CD4-positive, alpha-beta T cell (primary cell): ENCODE results near the gene COX19. TPM values are rescaled to one million over a fixed set of nuclear protein-coding genes. Genes with fewer than 3 reads are reported as not detected.

Source experiments
- ATAC-seq: fragments of 200-7000 bp; cut with Tn5 transposase; one replicate; pipeline ENCODE4 v1.10.0; 2022; ENCODE audit warnings: mild to moderate bottlenecking; ENCODE audit not compliant: poor library complexity
- CTCF ChIA-PET: fragments of 350-600 bp; sonication (Branson Sonifier 250); formaldehyde crosslinking; loops from one replicate; lab custom pipeline; 2021; ENCODE audit warnings: antibody characterized with exemption, inconsistent platforms; lab: Charles Lee
- POLR2A ChIA-PET: fragments of 350-600 bp; sonication (Branson Sonifier 250); formaldehyde crosslinking; loops from one replicate; lab custom pipeline; 2021; ENCODE audit warnings: antibody characterized with exemption, inconsistent platforms; lab: Charles Lee
- DNase-seq, 14 experiments: peaks; one replicate each; pipeline ENCODE4 v3.0.0-alpha.2; 2013 to 2020; ENCODE audit warnings: mixed read lengths in 2 of 14
- H3K27ac ChIP-seq, 2 donors: one replicate each; pipeline versions ENCODE4 v1.5.1 to v1.7.0; 2013; ENCODE audit warnings: low read length in 2 of 2, low read depth in 1 of 2, mild to moderate bottlenecking in 1 of 2
- H3K27me3 ChIP-seq, 2 experiments: 1 replicate in 1 of 2; 2 replicates in 1 of 2; pipeline versions ENCODE4 v1.6.1 to v1.7.0; 2013; ENCODE audit warnings: low read length in 2 of 2, control low read depth in 1 of 2, mild to moderate bottlenecking in 1 of 2, moderate library complexity in 1 of 2; ENCODE audit not compliant: insufficient read depth in 2 of 2, control insufficient read depth in 1 of 2
- H3K36me3 ChIP-seq: one replicate; pipeline ENCODE4 v1.6.1; 2013; ENCODE audit warnings: low read length, control low read depth; ENCODE audit not compliant: insufficient read depth
- H3K4me1 ChIP-seq: one replicate; pipeline ENCODE4 v1.6.1; 2013; ENCODE audit warnings: low read length, control low read depth; ENCODE audit not compliant: insufficient read depth
- H3K4me3 ChIP-seq: one replicate; pipeline ENCODE4 v1.5.1; 2013; ENCODE audit warnings: mild to moderate bottlenecking, low read length, moderate library complexity
- H3K9me3 ChIP-seq, 2 experiments: 1 replicate in 1 of 2; 2 replicates in 1 of 2; pipeline versions ENCODE4 v1.6.1 to v1.7.0; 2013; ENCODE audit warnings: low read length in 2 of 2, mild to moderate bottlenecking in 2 of 2, control low read depth in 1 of 2, moderate library complexity in 1 of 2; ENCODE audit not compliant: control insufficient read depth in 1 of 2, insufficient read depth in 1 of 2
- H3K27ac Mint-ChIP-seq: one replicate; pipeline ENCODE4 v1.8.0; 2020; ENCODE audit warnings: mixed read lengths
- H3K27me3 Mint-ChIP-seq: one replicate; pipeline ENCODE4 v1.8.0; 2021; ENCODE audit warnings: mixed read lengths
- H3K36me3 Mint-ChIP-seq: one replicate; pipeline ENCODE4 v1.8.0; 2021; ENCODE audit warnings: low read depth, mixed read lengths
- H3K4me1 Mint-ChIP-seq: one replicate; pipeline ENCODE4 v1.8.0; 2021; ENCODE audit warnings: low read depth, mixed read lengths
- H3K4me3 Mint-ChIP-seq: one replicate; pipeline ENCODE4 v1.8.0; 2020; ENCODE audit warnings: mild to moderate bottlenecking, mixed read lengths
- H3K9me3 Mint-ChIP-seq: one replicate; pipeline ENCODE4 v1.8.0; 2020; ENCODE audit warnings: mixed read lengths
- CTCF ChIP-seq: fragments of 200-600 bp; IDR thresholded peaks from one replicate; pipeline ENCODE4 v1.8.0; 2022; ENCODE audit warnings: antibody characterized with exemption, mild to moderate bottlenecking
- intact Hi-C, 2 experiments: fragments of 100-400 bp; cut with DNase I in 1 of 2; cut with micrococcal nuclease in 1 of 2; formaldehyde crosslinking; loops; one replicate each; pipeline versions ENCODE4 v1.15.1 to v1.9.0; 2023 to 2025; cut with DNase I, micrococcal nuclease
- total RNA-seq, 174 experiments: library from RNA in 2 of 174; stranded (reverse) in 2 of 174; gene quantifications; one replicate each; pipeline ENCODE4 v1.2.3 and lab custom pipeline; 2021 to 2026

Gene COX19
- total RNA-seq, 2 experiments from 2014 or later, result 47.7 to 51.8 TPM

- no peaks in the 10 kb centered on the region for H3K9me3 ChIP-seq
- no peak overlapping the region for H3K27ac ChIP-seq
- no peak for TF ChIP-seq CTCF
- no peak overlapping the region for H3K27ac Mint-ChIP-seq
- DNase-seq (no peak), ATAC-seq (no peak)
- H3K4me3 Mint-ChIP-seq, result peak overlapping the region; percentile 20
- no peaks in the 10 kb centered on the region for H3K36me3 Mint-ChIP-seq
- H3K4me3 ChIP-seq, result peak overlapping the region; percentile 40
- no peaks in the 10 kb centered on the region for H3K36me3 ChIP-seq
- H3K4me1 ChIP-seq, result peaks cover 21% of the 10 kb centered on the region
- intact Hi-C loops, result loop anchor here in 1 of 2 experiments (10.0 kb wide), 1 partner anchor 628 kb away; no protein-coding TSS in a partner anchor
- no peaks in the 10 kb centered on the region for H3K4me1 Mint-ChIP-seq
- H3K9me3 Mint-ChIP-seq, result no peaks in the 10 kb centered on the region
- ChIA-PET POLR2A (interaction anchor here (0.9 to 2.6 kb wide), 2 partner anchors 30 to 45 kb away, joined by 3 to 10 read pairs; no protein-coding TSS in a partner anchor), CTCF (no interaction called here)
- H3K27me3 Mint-ChIP-seq, result peaks cover 4% of the 10 kb centered on the region
- H3K27me3 ChIP-seq, result peaks cover 8 to 17% of the 10 kb centered on the region in 2 experiments
These were observed 22.6 kb downstream of the COX19 start for GRCh38 chr7:952548-953441.

GRCh38 chr7:951881-952547, 23.3 kb downstream of the COX19 start:
- Histone ChIP-seq H3K36me3 (no peaks in the 10 kb centered on the region), H3K4me1 (peaks cover 17% of the 10 kb centered on the region), H3K27me3 (peaks cover 8 to 17% of the 10 kb centered on the region in 2 experiments), H3K9me3 (no peaks in the 10 kb centered on the region), H3K4me3 (no peak overlapping the region), H3K27ac (no peak overlapping the region)
- Mint-ChIP-seq H3K4me3 (peak overlapping the region; percentile 20), H3K9me3 (no peaks in the 10 kb centered on the region), H3K27me3 (peaks cover 4% of the 10 kb centered on the region), H3K36me3 (no peaks in the 10 kb centered on the region), H3K4me1 (no peaks in the 10 kb centered on the region), H3K27ac (no peak overlapping the region)
- ChIA-PET CTCF (no interaction called here), POLR2A (interaction anchor here (0.9 to 2.6 kb wide), 2 partner anchors 29 to 44 kb away, joined by 3 to 10 read pairs; no protein-coding TSS in a partner anchor)
- no peak for DNase-seq
- ATAC-seq, result no peak
- intact Hi-C loops, result loop anchor here in 1 of 2 experiments (10.0 kb wide), 1 partner anchor 627 kb away; no protein-coding TSS in a partner anchor
- no peak for TF ChIP-seq CTCF

- no peak for ATAC-seq
- no peak for TF ChIP-seq CTCF
- H3K4me1 ChIP-seq, result peaks cover 13% of the 10 kb centered on the region
- no peak for DNase-seq
- H3K27ac ChIP-seq, result no peak overlapping the region
- no peaks in the 10 kb centered on the region for H3K9me3 ChIP-seq
- Mint-ChIP-seq H3K4me3 (no peak overlapping the region), H3K9me3 (no peaks in the 10 kb centered on the region), H3K36me3 (no peaks in the 10 kb centered on the region), H3K27ac (no peak overlapping the region), H3K4me1 (no peaks in the 10 kb centered on the region), H3K27me3 (no peaks in the 10 kb centered on the region)
- intact Hi-C loops, result no loop called here
- H3K36me3 ChIP-seq, result no peaks in the 10 kb centered on the region
- POLR2A ChIA-PET, result no interaction called here
- CTCF ChIA-PET, result no interaction called here
- peaks cover 8 to 13% of the 10 kb centered on the region in 2 experiments for H3K27me3 ChIP-seq
- no peak overlapping the region for H3K4me3 ChIP-seq
These were observed 26.1 kb downstream of the COX19 start for GRCh38 chr7:949021-949934.
